GM21367 (cell line): ENCODE results near the gene CREG1.

Experiments
- ATAC-seq: cut with Tn5 transposase; IDR thresholded peaks from one replicate; pipeline ENCODE4 v1.9.1; 2021; ENCODE audit not compliant: unreplicated experiment

Gene CREG1

GRCh38 chr1:167509587-167509986, 44.0 kb downstream of the CREG1 start:
- ATAC-seq, result no peak

GRCh38 chr1:167507719-167508118, 45.8 kb downstream of the CREG1 start:
- ATAC-seq, result no peak

GRCh38 chr1:167504467-167504827, 49.1 kb downstream of the CREG1 start:
- ATAC-seq, result no peak

- ATAC-seq, result no peak
These were observed 49.7 kb downstream of the CREG1 start for GRCh38 chr1:167503626-167504466.

GRCh38 chr1:167502719-167503462, 50.7 kb downstream of the CREG1 start:
- no peak for ATAC-seq

GRCh38 chr1:167502192-167502551, 51.4 kb downstream of the CREG1 start:
- ATAC-seq, result no peak

- no peak for ATAC-seq
These were observed 51.9 kb downstream of the CREG1 start for GRCh38 chr1:167501515-167502191.

- no peak for ATAC-seq
These were observed 53.2 kb downstream of the CREG1 start for GRCh38 chr1:167500283-167500860.

- ATAC-seq, result peak; percentile 95
These were observed 53.9 kb downstream of the CREG1 start for GRCh38 chr1:167499664-167500101.

- ATAC-seq, result no peak
These were observed 54.5 kb downstream of the CREG1 start for GRCh38 chr1:167499106-167499505.

GRCh38 chr1:167496797-167497619, 56.6 kb downstream of the CREG1 start:
- ATAC-seq, result no peak

- no peak for ATAC-seq
These were observed 60.2 kb downstream of the CREG1 start for GRCh38 chr1:167493372-167493771.

GRCh38 chr1:167492481-167492910, 61.1 kb downstream of the CREG1 start:
- no peak for ATAC-seq

GRCh38 chr1:167491586-167492461, 61.7 kb downstream of the CREG1 start:
- ATAC-seq, result no peak
